Adrenal gland (tissue), 12 donors: ENCODE measurements around the gene SUGP1. TPM values are rescaled to one million over a fixed set of nuclear protein-coding genes. Genes with fewer than 3 reads are reported as not detected.

ENCODE experiments used
- DNase-seq, 7 donors: peaks; one replicate each; pipeline ENCODE4 v3.0.0-alpha.2; 2019 to 2020
- H3K27ac ChIP-seq, 5 donors: fragments of 200-600 bp; sonication (generic) in 4 of 5; 1 replicate in 3 of 5; 2 replicates in 2 of 5; pipeline versions ENCODE4 v1.5.1 to v1.8.0; 2016 to 2020; ENCODE audit warnings: mild to moderate bottlenecking in 1 of 5
- H3K27me3 ChIP-seq: fragments of 200-600 bp; 2 replicates; pipeline ENCODE4 v1.8.0; 2021
- H3K36me3 ChIP-seq, 2 donors: fragments of 200-600 bp; replicated peaks in 1 of 2; 1 replicate in 1 of 2; 2 replicates in 1 of 2; pipeline versions ENCODE4 v1.5.1 to v1.8.0; 2018 to 2022
- H3K4me1 ChIP-seq, 2 donors: fragments of 200-600 bp; replicated peaks in 1 of 2; 1 replicate in 1 of 2; 2 replicates in 1 of 2; pipeline versions ENCODE4 v1.5.1 to v1.8.0; 2018 to 2021
- H3K4me3 ChIP-seq, 4 donors: fragments of 200-600 bp; sonication (generic) in 3 of 4; one replicate each; pipeline ENCODE4 v1.5.1; 2016 to 2018
- H3K9me3 ChIP-seq, 3 donors: fragments of 200-600 bp; sonication (generic) in 1 of 3; replicated peaks in 1 of 3; 1 replicate in 2 of 3; 2 replicates in 1 of 3; pipeline versions ENCODE4 v1.5.1 to v1.8.0; 2016 to 2021
- POLR2A ChIP-seq, 2 donors: fragments of 450-650 bp; IDR thresholded peaks; one replicate each; pipeline ENCODE4 v1.6.1; 2017; ENCODE audit warnings: antibody characterized with exemption in 2 of 2, mild to moderate bottlenecking in 2 of 2, moderate library complexity in 1 of 2
- WGBS, 4 donors: extraction: QIAGEN DNeasy Blood & Tissue Kit in 2 of 4; methylation state at CpG; one replicate each; pipeline versions ENCODE4 v1.1.5 to v1.1.7; 2013 to 2017; 5-methylcytosine and 5-hydroxymethylcytosine counted together
- intact Hi-C, 2 donors: fragments of 100-400 bp; cut with DNase I; formaldehyde crosslinking; loops; one replicate each; pipeline versions ENCODE4 v1.14.1 to v1.15.0; 2022 to 2023
- polyA plus RNA-seq, 3 donors: library from polyadenylated mRNA; stranded (reverse); fragments of 200-250 nt in 2 of 3; fragments of 350-450 nt in 1 of 3; fragmentation: Illumina TruSeq in 1 of 3; extraction: RNeasy Lipid Tissue Mini Kit (QIAGEN cat#74804) in 1 of 3; gene quantifications; one replicate each; pipeline ENCODE4 v1.2.3, GENCODE V29; 2013 to 2014
- total RNA-seq, 9 donors: library from RNA; depleted of rRNA in 4 of 9; stranded (reverse); fragments of >200 nt in 4 of 9; fragments of 120-200 nt in 1 of 9; fragmentation: NEBNext Ultra II Directional in 1 of 9; extraction: Animal tissue kit (Norgen Biotek cat#: 25700) in 1 of 9; gene quantifications; one replicate each; pipeline versions ENCODE4 v1.1.0 to v1.2.4, GENCODE V29; 2013 to 2023
- TF ChIP-seq, protein P1 (sequence below), 6 experiments: fragments of 450-650 bp in 4 of 6; fragments of 200-600 bp in 2 of 6; sonication (generic) in 1 of 6; IDR thresholded peaks; 1 replicate in 5 of 6; 2 replicates in 1 of 6; pipeline versions ENCODE4 v1.5.1 to v1.8.0; 2016 to 2021; ENCODE audit warnings: antibody characterized with exemption in 6 of 6, mild to moderate bottlenecking in 2 of 6, moderate library complexity in 1 of 6
- donor health status: healthy with polysubstance abuse.
- donor health status: Bipolar disorder and iron deficiency.
- donor health status: DM: yes; HTN: yes; CAD: no.
- donor health status: DM: no; HTN: no; CAD: no.
- donor health status: DM: no; HTN: no; CAD: no.
- donor health status: DM: yes; HTN: yes; CAD: no.

SUGP1 gene
- total and polyA plus RNA-seq, 12 donors, result 25.5 to 130 (median 60.5) TPM

GRCh38 chr19:19263886-19264487 is 56.3 kb downstream of the SUGP1 start:
- Histone ChIP-seq H3K27ac (no peak overlapping the region), H3K27me3 (peaks cover 8% of the 10 kb centered on the region), H3K4me3 (no peak overlapping the region), H3K36me3 (no peaks in the 10 kb centered on the region), H3K9me3 (no peaks in the 10 kb centered on the region), H3K4me1 (peaks cover 0 to 6% of the 10 kb centered on the region in 2 donors)
- TF ChIP-seq POLR2A (IDR thresholded peaks at IDR 0.05), result no peak
- TF ChIP-seq, protein P1, sequence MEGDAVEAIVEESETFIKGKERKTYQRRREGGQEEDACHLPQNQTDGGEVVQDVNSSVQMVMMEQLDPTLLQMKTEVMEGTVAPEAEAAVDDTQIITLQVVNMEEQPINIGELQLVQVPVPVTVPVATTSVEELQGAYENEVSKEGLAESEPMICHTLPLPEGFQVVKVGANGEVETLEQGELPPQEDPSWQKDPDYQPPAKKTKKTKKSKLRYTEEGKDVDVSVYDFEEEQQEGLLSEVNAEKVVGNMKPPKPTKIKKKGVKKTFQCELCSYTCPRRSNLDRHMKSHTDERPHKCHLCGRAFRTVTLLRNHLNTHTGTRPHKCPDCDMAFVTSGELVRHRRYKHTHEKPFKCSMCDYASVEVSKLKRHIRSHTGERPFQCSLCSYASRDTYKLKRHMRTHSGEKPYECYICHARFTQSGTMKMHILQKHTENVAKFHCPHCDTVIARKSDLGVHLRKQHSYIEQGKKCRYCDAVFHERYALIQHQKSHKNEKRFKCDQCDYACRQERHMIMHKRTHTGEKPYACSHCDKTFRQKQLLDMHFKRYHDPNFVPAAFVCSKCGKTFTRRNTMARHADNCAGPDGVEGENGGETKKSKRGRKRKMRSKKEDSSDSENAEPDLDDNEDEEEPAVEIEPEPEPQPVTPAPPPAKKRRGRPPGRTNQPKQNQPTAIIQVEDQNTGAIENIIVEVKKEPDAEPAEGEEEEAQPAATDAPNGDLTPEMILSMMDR (IDR thresholded peaks at IDR 0.05), result no peak
- intact Hi-C loops, result no loop called here
- WGBS, 4 donors, result 74 to 83% (median 80%) methylated on average over 3 to 7 of the region's 7 CpGs
- DNase-seq, result no peak

- peaks cover 8% of the 10 kb centered on the region for H3K27me3 ChIP-seq
- intact Hi-C loops, result no loop called here
Measured at GRCh38 chr19:19262190-19263057, 57.9 kb downstream of the SUGP1 start.

GRCh38 chr19:19261350-19262189 is 58.7 kb downstream of the SUGP1 start:
- DNase-seq, result no peak
- H3K27ac ChIP-seq, result no peak overlapping the region
- peaks cover 8% of the 10 kb centered on the region for H3K27me3 ChIP-seq
- peaks cover 0 to 6% of the 10 kb centered on the region in 2 donors for H3K4me1 ChIP-seq
- peak overlapping the region in 1 of 4 donors; percentile 35 for H3K4me3 ChIP-seq
- intact Hi-C loops, result no loop called here
- TF ChIP-seq, protein P1 (IDR thresholded peaks at IDR 0.05), result no peak
- no peak for TF ChIP-seq POLR2A (IDR thresholded peaks at IDR 0.05)
- no peaks in the 10 kb centered on the region for H3K36me3 ChIP-seq
- H3K9me3 ChIP-seq, result no peaks in the 10 kb centered on the region
- 4 to 5% (median 4%) methylated on average over 33 to 52 of the region's 52 CpGs for WGBS, 4 donors

More at GRCh38 chr19:19262190-19263057, 57.9 kb downstream of the SUGP1 start:
- no peak for DNase-seq
- no peak overlapping the region for H3K4me3 ChIP-seq
- peaks cover 0 to 6% of the 10 kb centered on the region in 2 donors for H3K4me1 ChIP-seq
- TF ChIP-seq, protein P1 (IDR thresholded peaks at IDR 0.05), result no peak
- no peak for TF ChIP-seq POLR2A (IDR thresholded peaks at IDR 0.05)
- 9 to 12% (median 12%) methylated on average over 22 to 31 of the region's 31 CpGs for WGBS, 4 donors
- no peaks in the 10 kb centered on the region for H3K36me3 ChIP-seq
- H3K27ac ChIP-seq, result no peak overlapping the region
- no peaks in the 10 kb centered on the region for H3K9me3 ChIP-seq
